PC-9 (cell line): Measurements from ENCODE around the gene LRRC28.

Source experiments
- EZH2 ChIP-seq: fragments of 200-600 bp; sonication (generic); IDR thresholded peaks from 2 replicates; pipeline ENCODE4 v1.8.0; 2017; ENCODE audit warnings: antibody characterized with exemption, low read depth
- TF ChIP-seq, protein P1 (sequence below): fragments of 200-600 bp; sonication (generic); conservative IDR thresholded peaks from 2 replicates; pipeline ENCODE4 v1.6.1; 2017; ENCODE audit warnings: mixed run types, antibody characterized with exemption, mild to moderate bottlenecking, moderate library complexity

DNA sequence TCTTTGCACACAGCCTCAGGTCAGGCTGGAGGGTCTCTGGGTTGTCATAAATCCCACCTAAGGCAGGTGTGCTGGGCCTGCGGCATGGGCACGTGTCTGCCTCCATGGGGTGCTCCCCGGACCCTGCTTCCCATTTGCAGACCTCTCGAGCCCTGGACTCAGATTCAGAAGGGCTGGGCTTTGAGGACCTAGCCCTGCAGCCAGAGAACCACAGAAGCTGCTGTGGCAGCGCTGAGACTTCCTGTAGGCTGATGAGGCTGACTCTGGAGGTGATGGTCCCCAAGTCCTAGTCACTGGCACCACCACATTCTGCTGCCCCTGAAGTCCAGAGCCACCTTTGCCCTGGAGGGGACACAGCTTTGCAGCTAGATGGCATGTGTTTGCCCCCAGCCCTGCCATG, 156.4 kb downstream of the LRRC28 start:
- TF ChIP-seq, protein P1, sequence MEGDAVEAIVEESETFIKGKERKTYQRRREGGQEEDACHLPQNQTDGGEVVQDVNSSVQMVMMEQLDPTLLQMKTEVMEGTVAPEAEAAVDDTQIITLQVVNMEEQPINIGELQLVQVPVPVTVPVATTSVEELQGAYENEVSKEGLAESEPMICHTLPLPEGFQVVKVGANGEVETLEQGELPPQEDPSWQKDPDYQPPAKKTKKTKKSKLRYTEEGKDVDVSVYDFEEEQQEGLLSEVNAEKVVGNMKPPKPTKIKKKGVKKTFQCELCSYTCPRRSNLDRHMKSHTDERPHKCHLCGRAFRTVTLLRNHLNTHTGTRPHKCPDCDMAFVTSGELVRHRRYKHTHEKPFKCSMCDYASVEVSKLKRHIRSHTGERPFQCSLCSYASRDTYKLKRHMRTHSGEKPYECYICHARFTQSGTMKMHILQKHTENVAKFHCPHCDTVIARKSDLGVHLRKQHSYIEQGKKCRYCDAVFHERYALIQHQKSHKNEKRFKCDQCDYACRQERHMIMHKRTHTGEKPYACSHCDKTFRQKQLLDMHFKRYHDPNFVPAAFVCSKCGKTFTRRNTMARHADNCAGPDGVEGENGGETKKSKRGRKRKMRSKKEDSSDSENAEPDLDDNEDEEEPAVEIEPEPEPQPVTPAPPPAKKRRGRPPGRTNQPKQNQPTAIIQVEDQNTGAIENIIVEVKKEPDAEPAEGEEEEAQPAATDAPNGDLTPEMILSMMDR: no peak
- no peak for TF ChIP-seq EZH2
